ENCODE results near the gene PASK. TPM values are rescaled to one million over a fixed set of nuclear protein-coding genes. Genes with fewer than 3 reads are reported as not detected.
A peak's percentile ranks its signal among the peaks of the same experiment; 100 is the strongest.
"Not testable (repeated sequence)": the region's sequence is repeated elsewhere in the genome, so short reads cannot be mapped to it uniquely, and the experiment has no call there.

The PASK gene
- 5.8 and 9.6 TPM in 2 replicates for total RNA-seq (2014; rRNA removed; shearing (Covaris generic))

- DNase-seq (ENCODE audit: low read depth) = peak; percentile 93
These were observed at the start of gene PASK for GRCh38 chr2:241148891-241149674. TSS of gene PASK (minus strand) at chr2:241149472. CDS start at chr2:241143032, 6,440 bp downstream.

DNA sequence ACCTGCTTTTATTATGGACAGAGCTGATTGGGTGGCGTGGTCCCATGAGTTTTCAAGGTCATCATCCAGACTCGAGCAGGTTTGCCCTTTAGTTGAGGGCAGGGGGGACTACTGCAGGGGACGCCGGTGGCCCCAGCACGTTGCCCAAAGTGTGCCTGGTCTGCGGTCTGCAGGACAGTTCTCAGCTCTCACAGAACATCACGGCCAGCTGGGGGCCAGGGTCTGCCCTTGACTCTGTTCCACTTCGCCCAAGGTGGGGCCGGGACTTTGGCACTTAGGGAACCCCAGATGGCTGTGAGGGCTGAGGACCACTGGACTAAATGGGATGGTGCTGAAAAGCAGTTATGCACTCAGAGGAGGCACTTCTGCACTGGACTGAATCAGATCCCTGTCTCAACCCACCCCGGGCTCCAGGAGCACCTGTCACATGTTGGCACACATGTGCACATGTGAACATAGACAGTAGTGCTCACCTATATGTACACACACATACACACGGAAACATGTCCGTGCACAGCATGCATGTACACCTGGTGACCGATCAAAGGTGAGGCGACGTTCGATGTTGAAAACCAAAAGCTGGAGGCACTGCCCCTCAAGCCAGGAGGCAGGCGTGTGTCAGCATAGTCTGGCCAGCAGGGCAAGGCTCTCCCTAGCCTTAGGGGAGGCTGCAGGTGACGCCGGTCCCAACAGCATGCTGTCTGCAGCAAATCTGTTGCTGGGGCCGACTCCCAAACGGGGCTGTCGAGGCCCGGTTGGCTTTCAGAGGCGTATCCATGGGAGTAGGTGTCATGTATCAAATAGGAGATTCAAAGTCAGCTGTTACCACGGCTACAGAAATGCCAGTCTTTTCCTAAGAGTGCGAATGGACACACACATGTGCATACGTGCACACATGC, 49.4 kb upstream of the PASK start:
- DNase-seq (ENCODE audit: low read depth) = no peak

GRCh38 chr2:241197947-241198346, 48.7 kb upstream of the PASK start:
- DNase-seq (ENCODE audit: low read depth) = no peak

GRCh38 chr2:241197246-241197645, 48.0 kb upstream of the PASK start:
- not testable (repeated sequence) for DNase-seq (ENCODE audit: low read depth)

DNA sequence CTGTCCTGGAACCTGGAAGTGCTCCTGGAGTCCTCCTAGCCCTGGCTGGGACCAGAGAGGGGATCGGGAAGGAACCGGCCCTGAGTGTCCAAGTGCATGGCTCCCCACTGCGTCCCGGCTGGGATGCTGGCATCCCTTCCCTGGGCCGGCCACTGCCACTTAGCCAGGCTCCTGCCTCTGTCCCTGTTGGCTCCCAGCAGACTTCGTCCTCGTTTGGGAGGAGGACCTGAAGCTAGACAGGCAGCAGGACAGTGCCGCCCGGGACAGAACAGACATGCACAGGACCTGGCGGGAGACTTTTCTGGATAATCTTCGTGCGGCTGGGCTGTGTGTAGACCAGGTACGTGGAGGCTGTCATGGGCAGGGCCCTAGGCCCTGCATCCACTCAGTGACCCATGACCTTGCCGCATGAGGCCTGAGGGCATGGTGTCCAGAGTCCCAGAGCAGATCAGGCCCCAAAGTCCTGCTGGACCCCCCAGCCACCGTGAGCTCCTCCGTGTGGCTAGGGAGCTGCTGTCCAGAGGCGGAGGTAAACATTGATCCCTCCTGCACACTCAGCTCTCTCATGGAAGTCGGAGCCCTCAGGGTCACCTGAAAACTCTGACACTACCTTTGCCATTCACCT, 46.3 kb upstream of the PASK start:
- DNase-seq (ENCODE audit: low read depth) = no peak

DNA sequence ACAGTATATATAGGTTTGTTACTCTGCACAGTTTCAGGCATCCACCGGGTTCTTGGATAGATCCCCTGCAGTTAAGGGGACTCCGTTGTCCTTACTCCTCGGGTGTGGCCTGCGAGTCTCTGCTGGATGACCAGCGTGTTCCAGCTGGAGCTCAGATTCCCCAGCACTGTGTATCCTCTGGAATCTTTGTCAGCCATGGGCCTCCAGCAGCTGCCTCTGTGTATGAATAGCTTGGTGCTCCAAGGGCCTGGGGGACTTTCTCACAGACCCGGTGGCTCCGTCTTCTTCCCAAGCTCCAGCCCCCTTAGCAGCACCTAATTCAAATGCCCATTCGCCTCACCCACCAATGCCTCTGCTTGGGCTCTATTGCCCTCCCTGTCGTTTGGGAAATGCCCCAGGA, 45.5 kb upstream of the PASK start:
- no peak for DNase-seq (ENCODE audit: low read depth)

DNA sequence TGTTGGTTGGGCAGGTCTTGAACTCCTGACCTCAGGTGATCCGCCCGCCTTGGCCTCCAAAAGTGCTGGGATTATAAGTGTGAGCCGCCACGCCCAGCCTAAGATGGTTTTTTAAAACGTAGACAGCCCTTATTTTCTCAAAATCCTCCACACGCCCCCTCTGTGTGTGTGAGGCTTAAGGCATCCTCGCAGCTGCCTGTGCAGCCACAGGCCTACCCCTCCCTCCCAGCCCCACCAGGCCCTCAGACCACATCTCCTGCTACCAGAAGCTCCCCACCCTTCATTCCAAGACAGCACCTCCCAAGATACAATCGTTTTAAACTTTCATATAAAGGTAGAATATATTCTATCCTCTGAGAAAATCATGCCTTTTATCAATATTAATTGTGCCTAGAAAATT, 44.0 kb upstream of the PASK start:
- DNase-seq (ENCODE audit: low read depth) = no peak

DNA sequence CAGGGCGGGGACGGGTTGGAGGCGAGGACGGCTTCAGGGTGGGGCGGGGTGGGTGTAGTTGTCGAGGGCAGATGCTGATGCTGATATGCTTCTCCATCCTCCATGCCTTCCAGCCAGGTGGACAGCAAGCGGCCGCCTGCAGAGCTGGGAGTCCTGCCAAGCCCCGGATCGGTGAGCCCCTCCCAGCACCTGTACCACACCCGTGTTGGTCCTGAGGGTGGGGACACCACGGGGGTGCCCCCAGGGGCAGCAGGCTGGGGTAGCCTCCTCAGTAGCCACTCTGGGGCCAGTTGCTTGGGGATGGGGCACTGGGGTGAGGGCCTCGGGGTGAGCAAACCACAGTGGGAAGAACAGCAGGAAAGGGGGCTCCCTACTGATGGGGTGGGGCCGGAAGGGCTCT, 41.8 kb upstream of the PASK start:
- DNase-seq (ENCODE audit: low read depth) = no peak

- DNase-seq (ENCODE audit: low read depth) = no peak
These were observed 41.2 kb upstream of the PASK start for GRCh38 chr2:241190291-241190981.

GRCh38 chr2:241189856-241190201, 40.6 kb upstream of the PASK start:
- no peak for DNase-seq (ENCODE audit: low read depth)

DNA sequence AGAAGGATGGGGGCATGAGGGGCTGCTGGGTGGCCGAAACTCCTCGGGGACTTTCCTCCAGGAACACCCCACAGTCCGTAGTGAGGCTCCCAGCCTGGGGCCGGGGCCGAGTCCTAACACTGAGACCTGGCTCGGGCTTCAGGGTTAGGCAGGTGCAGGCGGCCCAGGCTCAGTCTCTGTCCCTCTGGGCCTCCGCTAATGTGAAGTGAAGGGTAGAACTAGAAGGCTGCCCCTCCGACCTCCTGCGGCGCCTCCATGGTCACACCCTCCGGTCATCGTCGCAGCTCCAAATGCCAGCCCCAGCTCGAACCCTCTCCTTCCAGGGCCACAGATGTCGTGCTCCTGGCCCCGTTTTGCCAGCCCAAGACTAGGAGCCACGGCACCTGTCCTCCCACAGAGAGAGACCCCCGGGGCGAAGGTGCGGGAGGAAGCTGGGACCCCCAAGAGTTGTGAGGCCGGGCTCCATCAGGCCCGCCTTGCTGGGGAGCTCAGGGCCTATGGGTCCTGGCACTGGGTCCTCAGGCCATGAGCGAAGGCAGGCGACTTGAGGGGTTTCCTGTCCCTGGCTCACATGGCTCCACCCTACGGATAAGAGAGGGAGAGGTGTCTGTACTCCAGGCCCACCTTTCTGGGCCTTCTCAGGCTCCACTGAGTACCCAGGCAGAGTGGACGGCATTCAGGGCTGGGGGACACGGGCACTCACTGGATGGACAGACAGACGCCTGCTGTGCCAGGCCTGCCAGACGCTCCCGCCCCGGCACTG, 40.0 kb upstream of the PASK start:
- no peak for DNase-seq (ENCODE audit: low read depth)

- DNase-seq (ENCODE audit: low read depth) = no peak
These were observed 39.3 kb upstream of the PASK start, which contains the start of gene ANO7 for GRCh38 chr2:241188361-241189092. TSS of gene ANO7 (plus strand) at chr2:241188677. CDS start at chr2:241190064, 1,387 bp downstream.

DNA sequence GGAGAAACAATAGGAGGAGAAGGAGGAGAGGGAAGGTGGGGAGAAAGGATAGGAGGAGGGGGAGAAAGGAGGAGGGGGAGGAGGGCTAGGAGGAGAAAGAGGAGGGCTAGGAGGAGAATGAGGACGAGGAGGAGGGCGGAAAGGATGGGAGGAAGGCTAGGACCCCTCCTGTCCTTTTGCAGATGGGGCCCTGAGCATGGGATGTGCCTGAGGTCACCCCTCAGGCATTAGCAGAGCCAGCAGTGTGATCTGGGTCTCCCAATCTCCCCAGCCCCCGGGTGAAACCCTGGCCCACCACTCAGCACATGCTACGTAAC, 38.6 kb upstream of the PASK start:
- no peak for DNase-seq (ENCODE audit: low read depth)

GRCh38 chr2:241187101-241187917, 38.0 kb upstream of the PASK start:
- DNase-seq (ENCODE audit: low read depth) = no peak

GRCh38 chr2:241185961-241186360, 36.7 kb upstream of the PASK start:
- no peak for DNase-seq (ENCODE audit: low read depth)

GRCh38 chr2:241184901-241185300, 35.6 kb upstream of the PASK start:
- DNase-seq (ENCODE audit: low read depth) = no peak

GRCh38 chr2:241183221-241183620, 33.9 kb upstream of the PASK start:
- no peak for DNase-seq (ENCODE audit: low read depth)

- no peak for DNase-seq (ENCODE audit: low read depth)
These were observed 33.4 kb upstream of the PASK start for GRCh38 chr2:241182531-241183133.

GRCh38 chr2:241182126-241182525, 32.9 kb upstream of the PASK start:
- no peak for DNase-seq (ENCODE audit: low read depth)

All from M059J (cell line).